Measurements from ENCODE around the gene ZMYND12. TPM values are rescaled to one million over a fixed set of nuclear protein-coding genes. Genes with fewer than 3 reads are reported as not detected.

Gene ZMYND12
- total and polyA plus RNA-seq, 2 of the 4 experiments (the other 2 are of a cell fraction): under 0.01 to 0.03 TPM

GRCh38 chr1:42453386-42453785 is 2.4 kb downstream of the ZMYND12 start:
- no peak overlapping the region for H2BK15ac ChIP-seq (ENCODE audit: low read depth, low read length)
- H3K23ac ChIP-seq (ENCODE audit: low read depth, low read length): no peak overlapping the region
- H3K56ac ChIP-seq (ENCODE audit: extremely low read depth, insufficient read depth, low read length): no peak overlapping the region
- no peaks in the 10 kb centered on the region for H4K20me1 ChIP-seq (ENCODE audit: insufficient read depth, low read length)
- no peak overlapping the region for H2BK120ac ChIP-seq (ENCODE audit: low read depth, low read length)
- H2AK9ac ChIP-seq (replicated peaks; ENCODE audit: low read depth, low read length, poor library complexity): no peak overlapping the region
- H3K18ac ChIP-seq (ENCODE audit: low read depth, low read length): no peak overlapping the region
- H3K14ac ChIP-seq (replicated peaks; ENCODE audit: low read depth, low read length): no peak overlapping the region
- 0 out of 2 replicates have a peak, but pooled peaks cover 2% of the 10 kb centered on the region for H3K9me3 ChIP-seq (ENCODE audit: control insufficient read depth, insufficient read depth, low read length)
- H3K27me3 ChIP-seq (ENCODE audit: control insufficient read depth, insufficient read depth, low read length): no peaks in the 10 kb centered on the region; the same call in 1 of the 2 replicates
- TF ChIP-seq MXI1 (IDR thresholded peaks at IDR 0.05; ENCODE audit: borderline replicate concordance, low read depth, low read length) (no peak), RFX5 (IDR thresholded peaks at IDR 0.05; ENCODE audit: low read depth, low read length) (no peak), USF2 (IDR thresholded peaks at IDR 0.05; ENCODE audit: low read depth, low read length) (no peak), RCOR1 (IDR thresholded peaks at IDR 0.05; ENCODE audit: insufficient replicate concordance, low read length) (no peak), SMC3 (IDR thresholded peaks at IDR 0.05; ENCODE audit: low read depth, low read length) (no peak), BHLHE40 (IDR thresholded peaks at IDR 0.05; ENCODE audit: low read depth, low read length) (no peak), RAD21 (IDR thresholded peaks at IDR 0.05; ENCODE audit: low read length) (no peak), MAZ (IDR thresholded peaks at IDR 0.05; ENCODE audit: borderline replicate concordance, low read depth, low read length) (no peak), CHD1 (IDR thresholded peaks at IDR 0.05; ENCODE audit: low read depth, low read length) (no peak), NFE2L2 (IDR thresholded peaks at IDR 0.05; ENCODE audit: low read depth, low read length) (no peak)
- no peak overlapping the region for H2AFZ ChIP-seq (replicated peaks; ENCODE audit: low read length, poor library complexity)
- ATAC-seq (ENCODE audit: low read depth): no peak
- BruUV-seq (replicated peaks): no TSS peak
- H3K79me1 ChIP-seq (ENCODE audit: low read depth in 1 of 2, low read length in 2 of 2): peaks cover 7 to 16% of the 10 kb centered on the region in 2 experiments
- no peak overlapping the region for H2BK20ac ChIP-seq (ENCODE audit: low read depth, low read length)
- no peak for DNase-seq
- H3K4ac ChIP-seq (ENCODE audit: low read depth, low read length): no peak overlapping the region
- H3K4me1 ChIP-seq (ENCODE audit: control insufficient read depth, insufficient read depth, low read length): peaks cover 5% of the 10 kb centered on the region
- WGBS, 2 experiments (ENCODE audit: extremely low coverage in 2 of 2, insufficient read length in 1 of 2): no CpG with 5 or more reads among the region's 4 CpGs
- H3K36me3 ChIP-seq (ENCODE audit: control insufficient read depth, insufficient read depth, low read length): no peaks in the 10 kb centered on the region
- H4K91ac ChIP-seq (ENCODE audit: insufficient read depth, low read depth, low read length): no peak overlapping the region
- H2BK5ac ChIP-seq (ENCODE audit: low read depth, low read length, poor library complexity, severe bottlenecking): no peak overlapping the region
- no peak overlapping the region for H4K8ac ChIP-seq (ENCODE audit: low read depth in 2 of 2, low read length in 2 of 2)
- H3K9ac ChIP-seq (ENCODE audit: low read depth, low read length): no peak overlapping the region
- H4K5ac ChIP-seq (ENCODE audit: low read depth, low read length): no peak overlapping the region
- dilution Hi-C loops (cut with HindIII; ENCODE audit: low sequenced_read_pairs, unreplicated experiment): no loop called here
- H3K4me3 ChIP-seq (ENCODE audit: insufficient read depth, low read depth, low read length): no peak overlapping the region
- CTCF ChIA-PET: no interaction called here
- no peak overlapping the region for H3K27ac ChIP-seq (ENCODE audit: insufficient read depth, low read length)
- H3K4me2 ChIP-seq (ENCODE audit: low read depth, low read length): no peak overlapping the region
- H3K9me1 ChIP-seq (ENCODE audit: insufficient read depth, low read length): 0 out of 2 replicates have a peak, but pooled peaks cover 7% of the 10 kb centered on the region
- intact Hi-C loops (cut with micrococcal nuclease): no loop called here
- in situ Hi-C loops (cut with MboI; ENCODE audit: low sequenced_read_pairs): no loop called here
- H2AK5ac ChIP-seq (ENCODE audit: low read depth, low read length): no peak overlapping the region
- POLR2A ChIA-PET (ENCODE audit: unreplicated experiment): no interaction called here

Data from IMR-90 (cell line).